HEK293T (cell line): Measurements from ENCODE around the gene ZNF804B.

Experiments used
- CTCF ChIA-PET: fragments of 350-600 bp; formaldehyde crosslinking; extraction: SDS; loops from one replicate; lab custom pipeline; 2021; ENCODE audit warnings: antibody characterized with exemption, inconsistent platforms; lab: Yijun Ruan, JAX
- POLR2A ChIA-PET: fragments of 350-600 bp; formaldehyde crosslinking; extraction: SDS; loops from one replicate; lab custom pipeline; 2020; ENCODE audit warnings: antibody characterized with exemption, inconsistent platforms; lab: Yijun Ruan, JAX
- DNase-seq: peaks from one replicate; pipeline ENCODE4 v3.0.0; 2012; ENCODE audit warnings: mixed read lengths; ENCODE audit errors: extremely low spot score
- ARNT ChIP-seq: fragments of 450-650 bp; IDR thresholded peaks from 2 replicates; pipeline ENCODE4 v1.6.1; 2017; ENCODE audit warnings: mild to moderate bottlenecking
- BHLHE40 ChIP-seq: fragments of 450-650 bp; IDR thresholded peaks from 2 replicates; pipeline ENCODE4 v1.6.1; 2016; ENCODE audit warnings: mild to moderate bottlenecking, moderate library complexity, borderline replicate concordance
- CTBP1 ChIP-seq: fragments of 450-650 bp; IDR thresholded peaks from 2 replicates; pipeline ENCODE4 v1.6.1; 2016; ENCODE audit warnings: borderline replicate concordance
- ELF4 ChIP-seq: fragments of 450-650 bp; IDR thresholded peaks from 2 replicates; pipeline ENCODE4 v1.6.1; 2017; ENCODE audit warnings: antibody characterized with exemption
- FOXA1 ChIP-seq: fragments of 450-650 bp; IDR thresholded peaks from 2 replicates; pipeline ENCODE4 v1.6.1; 2016; ENCODE audit warnings: mild to moderate bottlenecking
- FOXK2 ChIP-seq: fragments of 450-650 bp; IDR thresholded peaks from 2 replicates; pipeline ENCODE4 v1.6.1; 2016; ENCODE audit warnings: mild to moderate bottlenecking
- FOXM1 ChIP-seq: fragments of 450-650 bp; IDR thresholded peaks from 2 replicates; pipeline ENCODE4 v1.6.1; 2017; ENCODE audit warnings: mild to moderate bottlenecking, borderline replicate concordance
- HDGF ChIP-seq: fragments of 450-650 bp; IDR thresholded peaks from 2 replicates; pipeline ENCODE4 v1.6.1; 2017; ENCODE audit warnings: antibody characterized with exemption, borderline replicate concordance
- L3MBTL2 ChIP-seq: fragments of 450-650 bp; conservative IDR thresholded peaks from 2 replicates; pipeline ENCODE4 v1.6.1; 2016; ENCODE audit warnings: mild to moderate bottlenecking
- LEF1 ChIP-seq: fragments of 450-650 bp; IDR thresholded peaks from 2 replicates; pipeline ENCODE4 v1.6.1; 2017; ENCODE audit warnings: mild to moderate bottlenecking, borderline replicate concordance
- NFRKB ChIP-seq: fragments of 450-650 bp; IDR thresholded peaks from 2 replicates; pipeline ENCODE4 v1.6.1; 2016; ENCODE audit warnings: mild to moderate bottlenecking, moderate library complexity
- PKNOX1 ChIP-seq: fragments of 450-650 bp; IDR thresholded peaks from 2 replicates; pipeline ENCODE4 v1.6.1; 2016
- SP1 ChIP-seq: fragments of 450-650 bp; IDR thresholded peaks from 2 replicates; pipeline ENCODE4 v1.6.1; 2017
- SUZ12 ChIP-seq: fragments of 450-650 bp; IDR thresholded peaks from 2 replicates; pipeline ENCODE4 v1.6.1; 2016; ENCODE audit warnings: mild to moderate bottlenecking
- TARDBP ChIP-seq: fragments of 450-650 bp; IDR thresholded peaks from 2 replicates; pipeline ENCODE4 v1.6.1; 2016
- ZNF384 ChIP-seq: fragments of 450-650 bp; IDR thresholded peaks from 2 replicates; pipeline ENCODE4 v1.6.1; 2016

The ZNF804B gene

GRCh38 chr7:88885131-88885530 lies 125.6 kb downstream of the ZNF804B start:
- ChIA-PET CTCF (no interaction called here), POLR2A (no interaction called here)
- no peak for DNase-seq
- no peak for TF ChIP-seq FOXA1
- TF ChIP-seq ELF4: no peak
- no peak for TF ChIP-seq TARDBP
- TF ChIP-seq NFRKB: no peak
- no peak for TF ChIP-seq SP1
- TF ChIP-seq CTBP1: no peak
- TF ChIP-seq PKNOX1: no peak
- TF ChIP-seq FOXM1: no peak
- no peak for TF ChIP-seq HDGF
- TF ChIP-seq ZNF384: no peak
- no peak for TF ChIP-seq BHLHE40
- no peak for TF ChIP-seq FOXK2
- TF ChIP-seq LEF1: no peak

GRCh38 chr7:88888684-88889083 lies 129.2 kb downstream of the ZNF804B start:
- POLR2A ChIA-PET: no interaction called here
- no peak for DNase-seq
- no peak for TF ChIP-seq SUZ12
- TF ChIP-seq L3MBTL2: no peak
- TF ChIP-seq HDGF: no peak
- no peak for TF ChIP-seq SP1
- no peak for TF ChIP-seq PKNOX1
- CTCF ChIA-PET: no interaction called here

GRCh38 chr7:88910516-88910915 lies 151.0 kb downstream of the ZNF804B start:
- ChIA-PET CTCF (no interaction called here), POLR2A (no interaction called here)
- TF ChIP-seq PKNOX1: no peak
- no peak for TF ChIP-seq ZNF384
- no peak for TF ChIP-seq ELF4
- no peak for DNase-seq

GRCh38 chr7:88912852-88913251 lies 153.4 kb downstream of the ZNF804B start:
- ChIA-PET CTCF (no interaction called here), POLR2A (no interaction called here)
- TF ChIP-seq CTBP1 (no peak), FOXA1 (no peak), LEF1 (no peak), ELF4 (no peak), NFRKB (no peak), TARDBP (no peak), ARNT (no peak), SUZ12 (no peak), ZNF384 (no peak), PKNOX1 (no peak)
- DNase-seq: no peak

GRCh38 chr7:88915615-88916014 lies 156.1 kb downstream of the ZNF804B start:
- CTCF ChIA-PET: no interaction called here
- DNase-seq: no peak
- POLR2A ChIA-PET: no interaction called here
- no peak for TF ChIP-seq PKNOX1
- no peak for TF ChIP-seq FOXA1

GRCh38 chr7:88919478-88920131 lies 160.1 kb downstream of the ZNF804B start:
- CTCF ChIA-PET: no interaction called here
- no peak for TF ChIP-seq BHLHE40
- TF ChIP-seq FOXM1: no peak
- no peak for TF ChIP-seq FOXK2
- TF ChIP-seq L3MBTL2: no peak
- TF ChIP-seq LEF1: no peak
- no peak for TF ChIP-seq HDGF
- no peak for TF ChIP-seq ZNF384
- TF ChIP-seq TARDBP: no peak
- TF ChIP-seq SUZ12: no peak
- no peak for TF ChIP-seq ELF4
- no peak for TF ChIP-seq PKNOX1
- TF ChIP-seq CTBP1: no peak
- POLR2A ChIA-PET: no interaction called here

More at GRCh38 chr7:88919478-88920131, 160.1 kb downstream of the ZNF804B start:
- no peak for DNase-seq
